Measurements from ENCODE around the gene IL17B.

IL17B gene

GRCh38 chr5:149379177-149379761 lies at the start of gene IL17B:
Gene IL17B (minus strand): TSS chr5:149379292. CDS start chr5:149379225, 67 bp downstream.
- DNase-seq: no peak

GRCh38 chr5:149428032-149428431 lies 48.9 kb upstream of the IL17B start:
- DNase-seq: no peak

GRCh38 chr5:149427374-149427773 lies 48.3 kb upstream of the IL17B start:
- DNase-seq: no peak

- no peak for DNase-seq
Observed at GRCh38 chr5:149426931-149427330, 47.8 kb upstream of the IL17B start.

- no peak for DNase-seq
Observed at GRCh38 chr5:149425729-149426128, 46.6 kb upstream of the IL17B start.

GRCh38 chr5:149424371-149425315 lies 45.6 kb upstream of the IL17B start:
- DNase-seq: no peak

GRCh38 chr5:149423794-149424268 lies 44.7 kb upstream of the IL17B start:
- no peak for DNase-seq

GRCh38 chr5:149423049-149423793 lies 44.1 kb upstream of the IL17B start:
- DNase-seq: no peak

- no peak for DNase-seq
Observed at GRCh38 chr5:149422366-149423048, 43.4 kb upstream of the IL17B start.

GRCh38 chr5:149421834-149422233 lies 42.7 kb upstream of the IL17B start:
- DNase-seq: no peak

GRCh38 chr5:149421372-149421685 lies 42.2 kb upstream of the IL17B start:
- DNase-seq: no peak

GRCh38 chr5:149420545-149421371 lies 41.7 kb upstream of the IL17B start:
- DNase-seq: no peak

GRCh38 chr5:149419859-149420544 lies 40.9 kb upstream of the IL17B start:
- no peak for DNase-seq

- no peak for DNase-seq
Observed at GRCh38 chr5:149419532-149419858, 40.4 kb upstream of the IL17B start.

GRCh38 chr5:149418910-149419531 lies 39.9 kb upstream of the IL17B start:
- DNase-seq: no peak

- no peak for DNase-seq
Observed at GRCh38 chr5:149417711-149418368, 38.7 kb upstream of the IL17B start.

- no peak for DNase-seq
Observed at GRCh38 chr5:149416987-149417710, 38.1 kb upstream of the IL17B start.

GRCh38 chr5:149415066-149415967 lies 36.2 kb upstream of the IL17B start:
- no peak for DNase-seq

Measured in DMS53 (cell line).